ENCODE results near the gene ZFAND3.
"Not testable (repeated sequence)": the region's sequence is repeated elsewhere in the genome, so short reads cannot be mapped to it uniquely, and the experiment has no call there.

The ZFAND3 gene

DNA sequence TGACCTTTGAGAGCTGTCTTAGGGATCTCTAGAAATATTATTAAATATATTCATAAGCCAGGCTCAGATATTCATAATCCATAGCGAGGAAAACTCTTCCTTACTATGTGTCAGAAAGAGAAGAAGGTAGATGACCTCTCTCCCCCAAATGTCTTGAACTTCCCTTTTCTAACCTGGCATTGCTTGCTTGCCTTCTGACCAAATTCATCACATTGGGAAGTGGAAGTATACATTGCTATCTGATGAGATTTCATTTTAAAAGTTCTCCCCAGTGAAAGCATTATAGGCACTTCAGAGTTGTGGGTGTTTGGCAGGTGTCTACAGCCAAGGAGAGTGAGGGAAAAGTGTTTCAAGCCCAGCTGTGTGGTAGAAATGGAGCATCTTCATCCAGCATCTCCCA is 197.3 kb downstream of the ZFAND3 start:
- no peak for DNase-seq

DNA sequence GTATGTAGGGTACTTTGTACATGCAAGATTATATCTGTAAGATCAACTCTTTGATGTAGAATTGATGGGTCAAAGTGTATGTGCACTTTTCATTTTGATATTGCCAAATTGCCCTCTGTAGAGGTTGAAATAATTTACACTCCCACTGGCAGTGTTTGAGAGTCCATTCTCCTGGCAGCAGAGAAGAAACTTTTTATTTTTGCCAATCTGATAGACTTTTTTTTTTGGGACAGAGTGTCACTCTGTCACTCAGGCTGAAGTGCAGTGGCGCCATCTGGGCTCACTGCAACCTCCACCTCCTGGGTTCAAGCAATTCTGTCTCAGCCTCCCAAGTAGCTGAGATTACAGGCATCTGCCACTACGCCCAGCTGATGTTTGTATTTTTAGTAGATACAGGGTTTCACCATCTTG is 199.2 kb downstream of the ZFAND3 start:
- DNase-seq = no peak

DNA sequence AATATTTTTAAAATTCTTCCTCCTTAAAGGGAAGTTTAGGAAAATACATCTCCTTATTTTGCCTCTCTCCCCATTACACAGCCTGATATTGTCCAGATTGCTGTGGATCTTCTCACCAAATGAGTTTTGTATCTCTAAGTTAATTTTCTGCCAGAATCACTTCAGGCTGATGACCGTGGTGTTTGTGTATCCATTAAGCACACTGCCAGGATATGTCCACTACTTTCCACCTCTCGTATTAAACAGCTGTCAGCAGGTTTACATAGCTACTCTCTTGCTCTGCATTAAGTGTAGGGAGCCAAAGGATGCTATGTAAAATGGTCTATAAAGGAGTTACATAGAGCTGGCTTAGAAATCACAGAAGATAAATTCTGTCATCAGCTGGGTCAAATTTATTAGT is 201.1 kb downstream of the ZFAND3 start:
- DNase-seq = peak; percentile 15

DNA sequence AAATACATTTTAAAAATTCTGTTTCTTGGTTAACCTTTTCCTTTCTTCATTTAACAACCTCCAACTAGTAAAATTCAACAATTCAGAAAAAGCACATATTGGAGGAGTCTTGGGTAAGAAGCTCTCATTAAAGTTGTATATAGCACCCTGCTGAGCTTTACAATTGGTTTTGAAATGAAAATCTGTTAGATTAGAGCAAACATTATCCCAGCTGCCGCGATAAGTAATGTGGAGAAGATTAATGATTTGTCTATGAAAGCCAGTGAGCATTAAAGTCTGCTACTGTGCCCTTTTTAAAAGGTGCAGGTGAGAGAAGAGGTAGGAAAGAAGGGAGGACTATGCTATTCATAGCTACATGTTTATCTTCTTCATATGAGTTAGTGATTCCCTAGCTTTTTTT is 201.5 kb downstream of the ZFAND3 start:
- no peak for DNase-seq

DNA sequence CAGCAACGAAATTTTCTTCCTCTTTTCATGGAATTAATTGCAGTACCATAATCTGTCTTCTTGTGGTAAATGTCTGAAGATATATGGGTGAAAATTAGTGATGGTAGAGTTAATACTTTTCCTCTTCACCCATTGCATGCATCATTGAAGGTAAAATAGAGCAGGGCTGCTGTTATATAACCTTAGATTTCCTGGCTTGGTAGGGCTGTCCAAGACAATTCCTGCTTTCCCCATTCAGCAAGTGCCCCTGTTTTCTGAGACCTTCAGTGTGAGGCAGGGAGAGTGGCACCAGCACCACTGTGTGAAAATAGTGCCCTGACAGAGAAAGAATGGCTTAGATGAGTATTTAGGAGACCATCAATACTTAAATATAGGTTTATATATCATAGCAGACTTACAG is 202.0 kb downstream of the ZFAND3 start:
- DNase-seq = no peak

DNA sequence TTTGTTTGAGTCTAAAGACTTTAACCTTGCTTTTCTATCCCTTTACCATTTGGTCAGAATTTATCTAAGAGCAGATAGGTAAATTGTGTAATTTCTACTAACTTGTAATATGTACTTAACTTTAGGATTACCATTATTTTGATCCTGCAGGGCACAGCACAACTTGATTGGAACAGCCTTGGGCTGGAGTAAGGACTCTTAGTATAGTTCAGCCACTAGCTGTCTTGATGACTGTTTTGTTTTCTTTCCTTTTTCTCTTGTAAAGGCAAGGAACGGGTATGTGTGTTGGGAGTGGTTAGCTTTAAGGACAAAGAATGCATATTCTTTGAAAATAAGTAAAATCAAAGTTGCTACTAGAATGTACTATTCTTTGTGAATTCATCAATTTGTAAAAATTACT is 203.2 kb downstream of the ZFAND3 start:
- DNase-seq = no peak

DNA sequence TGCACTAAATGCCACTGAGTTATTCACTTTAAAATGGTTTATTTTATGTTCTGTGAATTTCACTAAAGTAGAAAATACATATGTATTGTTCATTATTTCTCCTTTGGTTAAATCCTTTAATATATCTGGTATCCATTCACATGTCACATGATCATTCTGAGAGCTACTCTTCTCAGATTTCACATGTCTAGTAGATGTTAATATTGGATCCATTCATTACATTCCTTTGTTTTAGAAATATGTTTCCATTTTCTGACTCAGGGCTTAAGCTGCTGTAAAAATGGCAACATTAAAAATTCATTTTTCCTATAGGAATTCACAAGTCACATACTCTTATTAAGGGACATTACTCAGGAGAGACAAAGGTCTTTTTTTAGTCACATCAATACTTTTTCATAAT is 205.4 kb downstream of the ZFAND3 start:
- DNase-seq = no peak

DNA sequence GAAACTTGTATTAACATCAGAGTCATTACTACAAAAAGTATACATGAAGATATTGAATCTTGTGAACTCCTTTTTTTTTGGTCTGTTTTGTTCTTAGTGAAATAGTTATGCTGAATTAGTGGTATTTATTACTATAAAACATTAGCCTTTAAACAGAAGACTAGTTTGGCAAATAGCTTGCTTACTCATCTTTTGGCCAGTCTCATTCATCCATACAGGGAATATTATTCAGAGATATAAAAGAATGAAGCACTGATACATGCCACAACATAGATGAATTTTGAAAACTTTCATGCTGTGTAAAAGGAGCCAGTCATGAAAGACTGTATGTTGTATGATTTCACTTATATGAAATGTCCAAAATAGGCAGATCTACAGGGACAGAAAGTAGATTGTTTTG is 205.9 kb downstream of the ZFAND3 start:
- DNase-seq = no peak

DNA sequence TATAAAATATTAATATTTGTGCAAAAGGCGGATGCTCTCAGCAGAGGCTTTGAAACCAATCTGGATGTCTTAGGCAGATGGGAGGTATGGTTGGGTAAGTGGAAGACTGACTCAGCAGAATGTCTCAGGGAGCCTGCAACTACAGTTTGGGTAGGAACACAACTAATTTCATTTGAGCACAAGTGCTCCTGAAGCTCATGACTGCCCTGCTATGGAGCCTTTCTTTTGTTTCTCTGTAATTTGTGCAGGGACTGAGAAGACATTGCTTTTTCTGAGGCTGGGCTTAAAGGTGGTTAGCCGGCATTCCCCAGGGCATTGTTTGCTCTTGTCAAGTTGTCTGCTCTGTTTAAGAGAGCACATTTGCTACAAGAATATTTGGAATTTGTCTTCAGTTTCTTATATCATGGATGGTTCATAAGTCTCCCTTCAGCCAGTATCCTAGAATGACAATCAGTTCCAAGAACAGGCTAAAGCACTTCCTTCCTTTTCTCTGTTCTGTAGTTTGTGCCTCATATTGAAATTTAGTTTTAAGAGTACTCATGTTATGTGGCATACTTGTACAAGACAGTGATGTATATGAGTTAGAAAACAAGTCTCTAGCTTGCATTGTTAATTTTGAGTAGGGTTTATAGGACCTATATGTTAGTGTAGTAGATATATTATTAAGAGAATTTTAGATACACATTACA is 208.3 kb downstream of the ZFAND3 start:
- no peak for DNase-seq

DNA sequence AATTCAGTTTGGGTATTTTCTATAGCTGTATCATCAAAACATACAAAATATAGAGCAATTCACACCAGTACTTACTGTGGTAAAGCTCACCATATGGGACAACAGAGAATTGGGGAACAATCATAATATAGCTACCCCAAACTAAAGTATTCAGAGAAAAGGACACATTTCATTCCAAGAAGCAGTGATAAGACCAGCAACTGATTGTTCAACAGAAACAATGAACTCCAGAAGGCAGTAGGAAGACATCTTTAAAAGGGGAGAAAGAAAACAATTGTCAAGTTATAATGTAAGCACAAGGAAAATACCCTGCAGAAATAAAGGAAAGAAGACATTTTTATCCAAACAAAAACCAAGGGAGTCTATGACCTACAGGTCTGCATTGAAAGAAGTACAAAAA is 210.9 kb downstream of the ZFAND3 start:
- no peak for DNase-seq

DNA sequence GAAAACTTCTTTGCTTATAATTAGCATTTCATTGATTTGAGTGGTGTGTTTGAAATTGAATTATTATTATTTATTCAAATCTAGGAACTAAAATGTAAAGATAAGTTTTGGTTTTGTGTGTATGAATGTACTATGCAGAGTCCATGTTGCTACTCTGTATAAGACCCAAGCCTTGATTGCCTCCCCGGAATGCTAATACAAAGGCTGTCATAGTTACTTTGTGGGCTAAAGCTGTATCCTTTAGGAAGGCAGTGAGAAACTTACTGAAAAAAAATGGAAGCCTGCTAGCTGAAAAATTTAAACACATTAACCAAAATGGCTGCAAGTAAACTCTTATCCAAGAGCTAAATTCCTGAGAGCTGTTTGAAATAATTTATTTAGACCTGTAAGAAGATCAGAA is 213.3 kb downstream of the ZFAND3 start:
- DNase-seq = no peak

DNA sequence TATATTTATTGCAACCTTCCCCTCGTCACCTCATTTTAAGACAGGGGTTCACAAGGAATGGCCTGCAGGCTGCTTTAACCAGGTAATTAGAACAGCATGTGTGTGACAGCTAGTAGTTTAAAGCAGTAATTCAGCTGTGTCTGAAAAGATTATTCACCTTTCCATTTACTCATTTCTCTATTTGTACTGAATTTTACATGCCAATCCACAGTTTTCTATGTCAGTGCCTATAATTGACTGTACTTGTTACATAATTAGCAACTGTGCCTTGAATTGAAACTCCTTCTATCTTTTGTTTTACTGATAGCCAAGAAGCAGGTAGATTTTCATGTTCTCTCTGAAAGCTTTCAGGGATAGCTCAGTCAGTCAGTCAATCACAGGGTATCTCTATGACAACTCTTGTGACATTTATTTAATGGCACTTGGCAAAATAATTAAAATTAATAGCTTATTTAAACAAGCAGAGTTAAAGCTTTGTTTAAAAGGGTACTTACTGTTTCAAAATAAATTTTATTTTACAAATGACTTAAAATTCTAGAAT is 214.0 kb downstream of the ZFAND3 start:
- no peak for DNase-seq

DNA sequence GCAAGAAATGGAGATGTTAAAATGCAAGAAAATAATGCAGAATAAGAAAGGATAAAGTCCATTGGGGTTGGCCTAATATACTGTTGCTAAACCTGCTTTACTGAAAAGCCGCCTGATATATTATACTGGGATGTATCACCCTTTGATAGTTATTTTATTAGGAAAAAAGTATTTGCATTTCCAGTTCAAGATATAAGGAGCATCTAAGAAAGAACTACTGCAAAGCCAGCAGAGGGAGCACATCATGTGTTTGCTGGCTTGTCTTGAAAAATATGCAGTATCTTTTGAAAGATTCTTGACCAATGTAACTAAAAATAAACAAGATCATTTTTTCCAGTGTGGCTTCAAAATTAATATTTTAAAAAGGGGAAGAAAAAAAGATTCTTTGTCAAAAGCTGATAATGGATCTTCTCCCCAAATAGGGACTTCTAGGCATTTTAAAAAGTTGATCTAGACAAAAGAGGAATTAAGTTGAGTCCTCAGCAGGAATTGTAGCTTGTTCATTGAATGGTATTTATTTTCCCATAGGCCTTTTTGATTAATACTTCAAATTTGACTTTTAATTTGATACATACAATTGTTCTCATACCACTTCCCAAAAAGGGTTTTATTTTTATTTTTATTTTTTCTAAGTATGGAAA is 214.9 kb downstream of the ZFAND3 start:
- DNase-seq = peak; percentile 21

DNA sequence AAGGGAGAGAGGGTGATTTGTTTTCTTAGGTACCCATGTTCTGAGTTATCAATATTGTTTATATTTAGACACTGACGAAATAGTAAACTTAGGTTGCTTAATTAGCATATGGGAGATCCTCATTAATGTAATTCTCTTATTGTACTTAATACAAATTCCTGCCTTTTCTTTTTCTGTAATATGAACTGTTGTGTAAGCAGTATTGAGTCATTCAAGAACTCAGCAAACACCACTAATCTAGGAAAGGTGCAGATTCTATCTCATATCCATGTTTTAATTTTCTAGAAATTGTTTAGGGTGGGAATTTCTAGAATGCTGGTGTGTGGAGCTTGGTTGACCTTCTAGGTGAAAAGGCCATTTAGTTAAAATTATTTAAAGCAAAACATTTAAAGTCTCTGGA is 216.0 kb downstream of the ZFAND3 start:
- DNase-seq = no peak

DNA sequence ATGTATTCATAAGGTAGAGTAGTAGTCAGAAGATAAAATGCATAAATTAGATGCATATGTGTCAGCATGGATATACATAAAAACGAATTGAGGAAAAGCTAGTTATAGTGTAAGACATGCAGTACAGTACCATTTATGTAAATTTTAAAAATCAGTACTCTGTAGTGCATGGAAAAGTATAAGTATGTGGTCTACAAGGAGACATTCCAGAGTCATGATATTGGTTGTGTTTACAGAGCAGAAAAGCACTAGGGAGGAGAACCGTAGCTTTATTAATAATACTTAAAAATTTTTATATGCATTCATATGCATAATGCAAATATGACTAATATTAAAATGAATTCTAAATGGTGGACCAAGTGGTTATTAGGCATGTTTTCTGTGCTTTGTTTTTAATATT is 220.0 kb downstream of the ZFAND3 start:
- no peak for DNase-seq

DNA sequence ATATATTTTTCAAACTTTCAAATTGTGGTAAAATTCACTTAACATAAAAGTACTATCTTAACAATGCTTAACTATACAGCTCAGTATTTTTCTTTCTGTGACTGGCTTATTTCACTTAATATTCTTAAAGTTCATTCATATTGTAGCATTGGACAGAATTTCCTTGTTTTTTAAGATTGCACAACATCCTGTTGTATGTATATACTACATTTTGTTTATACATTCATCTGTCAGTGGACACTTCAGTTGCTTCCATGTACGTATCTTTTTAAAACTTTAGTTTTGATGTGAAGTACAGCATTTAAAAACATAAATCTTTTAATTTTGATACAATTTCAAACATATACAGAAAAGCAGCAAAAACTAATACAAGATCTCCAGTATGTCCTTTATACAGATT is 220.7 kb downstream of the ZFAND3 start:
- no peak for DNase-seq

DNA sequence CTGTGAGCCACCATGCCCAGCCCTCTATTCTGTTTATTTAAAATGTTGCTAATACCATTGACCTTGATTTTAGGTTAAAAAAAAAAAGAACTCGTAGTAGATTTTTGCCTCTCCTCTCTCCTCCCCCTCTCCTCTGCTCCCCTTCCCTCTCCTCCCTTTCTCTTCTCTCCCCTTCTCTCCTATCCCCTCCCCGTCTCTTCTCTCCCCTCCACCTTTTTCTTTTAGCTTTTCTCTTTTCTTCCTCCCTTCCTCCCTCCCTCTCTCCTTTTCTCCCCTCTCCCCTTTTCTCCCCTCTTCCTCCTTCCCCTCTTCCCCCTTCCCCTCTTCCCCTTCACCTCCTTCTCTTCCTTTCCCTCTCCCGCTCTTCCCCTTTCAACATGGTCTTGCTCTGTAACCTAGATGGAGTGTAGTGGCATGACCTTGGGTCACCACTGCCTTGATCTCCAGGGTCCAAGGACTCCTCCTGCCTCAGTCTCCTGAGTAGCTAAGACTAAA is 223.8 kb downstream of the ZFAND3 start:
- DNase-seq = no peak

DNA sequence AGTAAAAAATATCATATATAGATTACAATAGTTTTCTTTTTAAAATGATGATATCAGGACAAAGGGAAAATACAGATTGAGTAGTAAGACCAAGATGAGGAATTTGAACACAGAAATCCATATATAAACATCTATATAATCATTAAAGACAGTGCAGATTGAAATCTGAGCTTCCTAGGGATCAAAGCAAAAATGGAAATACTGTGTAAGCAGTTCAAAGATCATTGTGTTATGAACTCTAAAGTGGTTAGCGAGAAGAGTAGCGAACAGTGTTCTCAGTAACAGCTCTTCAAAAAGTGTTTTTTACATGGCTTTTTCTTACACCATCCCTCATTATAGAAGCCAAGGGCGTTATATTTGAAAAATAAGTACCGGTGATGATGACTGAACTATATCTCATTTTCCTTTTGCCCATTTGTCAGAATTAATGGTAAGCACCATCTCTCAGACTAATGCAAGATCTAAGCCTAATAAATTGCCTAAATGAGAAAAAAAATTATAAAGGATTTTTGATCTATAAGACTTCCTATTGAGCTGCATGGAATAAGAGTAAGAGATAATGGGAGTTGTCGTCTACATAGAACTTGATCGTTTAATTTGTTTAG is 226.3 kb downstream of the ZFAND3 start:
- no peak for DNase-seq

DNA sequence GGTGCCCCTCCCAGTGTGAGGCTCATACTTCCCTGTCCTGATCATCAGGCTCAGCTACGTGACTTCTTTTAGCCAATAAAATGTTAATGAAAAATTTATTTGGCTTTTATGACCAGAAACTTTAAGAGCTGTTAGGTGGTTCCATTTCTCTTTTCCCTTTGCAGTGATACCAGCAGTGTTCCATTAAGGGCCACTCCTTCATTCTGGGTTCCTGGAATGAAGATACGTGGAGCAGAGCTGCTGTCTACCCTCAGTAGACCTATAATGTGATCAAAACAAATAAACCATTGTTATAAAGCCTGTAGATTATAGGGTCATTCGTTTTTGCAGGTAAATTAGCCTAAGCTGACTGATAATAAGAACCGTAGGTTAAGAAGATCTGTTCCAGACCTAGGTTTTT is 228.0 kb downstream of the ZFAND3 start:
- no peak for DNase-seq

DNA sequence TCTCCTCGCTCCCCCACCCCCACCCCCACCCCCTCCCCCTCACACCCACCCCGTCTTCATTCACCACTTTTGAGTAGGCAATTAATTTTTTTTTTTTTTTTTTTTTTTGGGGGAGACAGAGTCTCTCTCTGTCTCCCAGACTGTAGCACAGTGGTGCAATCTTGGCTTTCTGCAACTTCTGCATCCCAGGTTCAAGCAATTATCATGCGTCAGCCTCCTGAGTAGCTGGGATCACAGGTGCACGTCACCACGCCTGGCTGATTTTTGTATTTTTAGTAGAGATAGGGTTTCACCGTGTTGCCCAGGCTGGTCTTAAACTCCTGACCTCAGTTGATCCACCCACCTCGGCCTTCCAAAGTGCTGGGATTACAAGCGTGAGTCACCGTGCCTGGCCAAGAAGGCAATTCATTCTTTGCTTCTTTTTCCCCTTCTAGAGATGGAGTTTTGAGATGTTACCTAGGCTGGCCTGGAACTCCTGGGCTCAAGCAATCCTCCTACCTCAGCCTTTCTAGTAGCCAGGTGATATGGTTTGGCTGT is 230.4 kb downstream of the ZFAND3 start:
- DNase-seq = not testable (repeated sequence)

DNA sequence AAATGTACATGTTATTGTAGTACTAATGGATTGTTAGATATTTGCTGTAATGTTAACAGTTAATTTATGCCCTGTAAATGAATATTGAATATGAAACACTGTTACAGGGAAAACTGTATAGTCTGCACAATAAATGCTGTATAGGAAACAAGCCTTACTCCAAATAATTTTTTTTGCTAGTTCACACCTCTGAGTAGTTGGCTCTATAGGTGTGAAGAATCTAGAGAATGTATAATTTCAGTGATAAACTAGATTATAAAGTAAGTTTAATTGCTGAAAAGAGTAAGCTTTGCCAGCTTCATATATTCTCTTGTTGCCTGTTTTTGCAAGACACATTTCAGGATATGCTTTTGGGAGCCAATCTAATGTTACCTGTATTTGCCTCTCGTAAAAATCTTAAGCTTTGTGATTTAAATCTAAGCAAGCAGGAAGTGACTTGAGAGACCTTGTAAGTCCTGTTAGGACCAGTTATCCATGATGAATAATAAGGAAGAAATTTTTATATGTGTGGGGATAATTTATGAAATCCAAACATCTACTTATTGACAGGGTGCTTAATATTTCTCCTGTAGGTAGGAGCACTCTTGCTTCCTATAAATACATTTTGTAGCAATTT is 232.4 kb downstream of the ZFAND3 start:
- DNase-seq = no peak

DNA sequence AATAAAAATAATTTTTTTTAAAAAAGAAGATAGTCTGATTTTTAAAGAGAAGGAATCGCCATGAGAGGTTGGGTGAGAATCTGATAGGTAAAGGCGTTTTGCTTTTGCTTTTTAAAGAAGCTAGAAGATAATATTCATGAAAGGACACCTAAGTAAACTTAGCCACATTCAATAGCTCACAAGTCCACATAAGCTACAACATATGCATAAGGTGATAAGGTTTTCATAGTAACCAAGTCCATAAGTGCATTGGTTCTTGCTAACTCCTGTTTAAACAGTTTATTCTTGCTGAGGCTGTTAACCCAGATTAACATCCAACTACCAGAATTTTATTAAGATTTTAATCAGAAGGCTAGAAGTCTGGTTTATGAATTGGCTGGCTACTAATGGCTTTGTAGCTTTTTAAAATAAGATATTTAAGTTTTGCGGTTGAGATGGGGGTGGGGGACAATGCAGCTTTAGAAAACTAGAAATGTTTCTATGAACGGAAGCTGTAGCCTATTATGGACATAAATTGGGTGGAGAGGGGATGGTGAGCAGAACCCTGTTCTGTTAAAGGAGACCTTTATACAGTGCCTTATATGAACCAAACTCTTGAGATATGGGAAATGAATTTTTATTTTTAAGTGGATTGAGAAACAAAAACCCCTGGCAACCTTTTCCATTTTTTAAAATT is 235.1 kb downstream of the ZFAND3 start:
- DNase-seq = no peak

DNA sequence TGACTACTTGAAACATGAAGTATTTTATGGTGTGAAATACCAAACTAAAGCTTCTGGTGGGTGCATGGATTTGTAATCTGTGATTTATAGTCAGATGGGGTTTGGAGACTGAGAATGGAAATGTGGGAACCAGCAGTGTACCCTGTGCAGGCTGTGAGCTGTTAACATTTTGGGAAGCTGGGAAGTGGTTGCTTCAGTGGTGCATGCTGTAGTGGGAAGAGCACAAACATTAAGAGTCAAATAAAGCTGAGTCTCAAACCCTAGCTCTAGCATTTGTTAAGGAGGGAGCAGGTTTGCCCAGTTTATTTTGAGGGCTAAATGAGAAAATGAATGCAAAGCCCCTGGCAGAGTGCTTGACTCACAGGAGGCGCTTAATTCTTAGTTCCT is 235.7 kb downstream of the ZFAND3 start:
- no peak for DNase-seq

Data from DMS53 (cell line).